ENCODE data around the gene GFOD1.

Gene GFOD1

GRCh38 chr6:13355999-13356785 is 131.2 kb downstream of the GFOD1 start:
- no peak for TF ChIP-seq USF1 (IDR thresholded peaks at IDR 0.05)
- no peak for TF ChIP-seq TEAD4 (IDR thresholded peaks at IDR 0.05)
- TF ChIP-seq TAF1 (IDR thresholded peaks at IDR 0.05; ENCODE audit: low read depth) = no peak
- TF ChIP-seq CREB1 (IDR thresholded peaks at IDR 0.05; ENCODE audit: low read depth) = no peak

GRCh38 chr6:13355043-13355945 is 132.1 kb downstream of the GFOD1 start:
- TF ChIP-seq TEAD4 (IDR thresholded peaks at IDR 0.05) (0 out of 2 replicates have a peak, but pooled peaks have one; percentile 35), CREB1 (IDR thresholded peaks at IDR 0.05; ENCODE audit: low read depth) (no peak)

GRCh38 chr6:13354331-13355042 is 132.9 kb downstream of the GFOD1 start:
- no peak for TF ChIP-seq YY1 (IDR thresholded peaks at IDR 0.05; ENCODE audit: low read depth)
- TF ChIP-seq MAX (IDR thresholded peaks at IDR 0.05) = no peak
- no peak for TF ChIP-seq CREB1 (IDR thresholded peaks at IDR 0.05; ENCODE audit: low read depth)
- no peak for TF ChIP-seq TCF12 (IDR thresholded peaks at IDR 0.05; ENCODE audit: low read depth)
- no peak for TF ChIP-seq ZBTB7A (IDR thresholded peaks at IDR 0.05; ENCODE audit: low read depth)
- no peak for TF ChIP-seq EGR1 (IDR thresholded peaks at IDR 0.05)
- TF ChIP-seq EP300 (IDR thresholded peaks at IDR 0.05; ENCODE audit: borderline replicate concordance) = no peak
- TF ChIP-seq TEAD4 (IDR thresholded peaks at IDR 0.05) = no peak
- TF ChIP-seq FOXM1 (IDR thresholded peaks at IDR 0.05; ENCODE audit: borderline replicate concordance, low read depth) = no peak

- TF ChIP-seq REST (IDR thresholded peaks at IDR 0.05; ENCODE audit: low read depth) (no peak), YY1 (IDR thresholded peaks at IDR 0.05; ENCODE audit: low read depth) (no peak), TCF12 (IDR thresholded peaks at IDR 0.05; ENCODE audit: low read depth) (no peak), TEAD4 (IDR thresholded peaks at IDR 0.05) (no peak), CREB1 (IDR thresholded peaks at IDR 0.05; ENCODE audit: low read depth) (no peak), USF1 (IDR thresholded peaks at IDR 0.05) (no peak)
These were observed 135.2 kb downstream of the GFOD1 start for GRCh38 chr6:13352165-13352564.

GRCh38 chr6:13351271-13351670 is 136.1 kb downstream of the GFOD1 start:
- TF ChIP-seq TCF12 (IDR thresholded peaks at IDR 0.05; ENCODE audit: low read depth) = no peak
- no peak for TF ChIP-seq EGR1 (IDR thresholded peaks at IDR 0.05)
- no peak for TF ChIP-seq MAX (IDR thresholded peaks at IDR 0.05)
- TF ChIP-seq NFIC (IDR thresholded peaks at IDR 0.05) = no peak
- TF ChIP-seq REST (IDR thresholded peaks at IDR 0.05; ENCODE audit: low read depth) = no peak
- TF ChIP-seq YY1 (IDR thresholded peaks at IDR 0.05; ENCODE audit: low read depth) = no peak
- TF ChIP-seq CREB1 (IDR thresholded peaks at IDR 0.05; ENCODE audit: low read depth) = no peak
- no peak for TF ChIP-seq TEAD4 (IDR thresholded peaks at IDR 0.05)
